MG63 (cell line): Measurements from ENCODE around the gene PTPRM. TPM values are rescaled to one million over a fixed set of nuclear protein-coding genes. Genes with fewer than 3 reads are reported as not detected.
A peak's percentile ranks its signal among the peaks of the same experiment; 100 is the strongest.

Experiments
- DNase-seq: peaks from one replicate; pipeline ENCODE4 v3.0.0-alpha.2; 2020
- H3K27me3 ChIP-seq: fragments of 250-450 bp; sonication (Bioruptor Pico); 2 replicates; pipeline ENCODE4 v1.5.1; 2020; ENCODE audit warnings: mild to moderate bottlenecking, moderate library complexity
- H3K36me3 ChIP-seq: fragments of 250-450 bp; sonication (Bioruptor Pico); 2 replicates; pipeline ENCODE4 v1.5.1; 2020; ENCODE audit warnings: mild to moderate bottlenecking, moderate library complexity
- H3K4me3 ChIP-seq: fragments of 250-450 bp; sonication (Bioruptor Pico); 2 replicates; pipeline ENCODE4 v1.5.1; 2020; ENCODE audit warnings: mild to moderate bottlenecking, moderate library complexity
- H3K9me3 ChIP-seq: fragments of 250-450 bp; sonication (Bioruptor Pico); 2 replicates; pipeline ENCODE4 v1.5.1; 2020; ENCODE audit warnings: mild to moderate bottlenecking, moderate library complexity
- total RNA-seq: library from RNA; depleted of rRNA; stranded (reverse); fragments of >200 nt; shearing (Covaris generic); gene quantifications from 2 replicates; pipeline ENCODE4 v1.2.3, GENCODE V29; 2014; ENCODE audit warnings: low replicate concordance

Gene PTPRM
- total RNA-seq, 1 experiment from 2014 or later = 13.2 TPM

GRCh38 chr18:8290913-8291312, 723.8 kb downstream of the PTPRM start:
- Histone ChIP-seq H3K9me3 (no peaks in the 10 kb centered on the region), H3K36me3 (no peaks in the 10 kb centered on the region), H3K4me3 (no peak overlapping the region), H3K27me3 (no peaks in the 10 kb centered on the region)
- no peak for DNase-seq

DNA sequence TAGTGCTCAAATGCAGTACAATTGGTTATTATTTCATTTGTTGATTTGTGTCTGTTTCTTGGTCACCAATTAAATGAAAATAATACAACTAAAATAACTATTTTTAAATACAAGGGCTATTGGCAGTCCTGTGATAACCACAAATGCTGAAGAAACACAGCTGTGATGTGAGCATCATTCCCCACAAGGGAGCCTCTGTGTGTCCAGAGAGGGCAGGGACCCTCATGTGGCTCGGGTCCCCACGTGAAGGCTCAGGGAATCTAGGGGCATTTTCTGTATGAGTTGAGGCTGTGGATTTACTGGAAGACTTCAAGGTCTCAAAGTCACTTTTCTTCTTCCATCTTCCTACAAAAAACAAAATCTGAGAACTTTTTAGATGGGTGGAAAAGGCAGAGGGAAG, 726.1 kb downstream of the PTPRM start:
- DNase-seq = no peak
- no peaks in the 10 kb centered on the region for H3K36me3 ChIP-seq
- no peaks in the 10 kb centered on the region for H3K27me3 ChIP-seq
- H3K4me3 ChIP-seq = no peak overlapping the region
- H3K9me3 ChIP-seq = no peaks in the 10 kb centered on the region

DNA sequence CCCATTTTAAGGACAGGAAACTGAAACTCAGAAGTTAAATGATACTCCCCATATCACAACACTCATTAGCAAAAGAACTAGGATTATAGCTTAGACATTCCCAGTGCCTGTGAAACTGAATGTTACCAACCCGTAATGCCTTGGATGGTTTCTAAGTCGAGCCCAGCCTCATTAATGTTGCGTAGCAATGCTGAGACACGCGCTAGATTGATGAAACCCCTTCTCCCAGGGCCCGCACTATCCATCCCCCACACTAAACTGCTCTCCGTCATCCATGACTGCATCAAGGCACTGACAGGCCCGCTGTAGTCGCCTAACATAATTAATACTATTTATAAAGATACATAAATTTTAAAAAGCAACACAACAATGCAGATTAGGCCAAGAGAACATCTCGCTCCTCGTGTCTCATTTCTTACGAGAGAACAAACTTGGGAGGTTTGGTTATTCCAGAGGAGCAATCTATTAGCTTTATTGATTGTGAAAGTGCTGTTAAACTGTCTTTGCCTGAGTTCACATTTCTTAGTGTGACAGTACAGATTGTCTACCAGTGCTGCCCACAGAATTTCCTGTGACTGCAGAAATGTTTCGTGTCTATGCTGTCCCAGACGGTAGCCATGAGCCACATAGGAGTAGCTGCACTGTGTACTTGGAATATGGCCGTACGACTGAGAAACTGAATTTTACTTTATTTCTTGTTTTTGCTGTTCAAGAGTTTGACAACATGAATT, 729.9 kb downstream of the PTPRM start:
- Histone ChIP-seq H3K9me3 (no peaks in the 10 kb centered on the region), H3K27me3 (no peaks in the 10 kb centered on the region), H3K36me3 (no peaks in the 10 kb centered on the region), H3K4me3 (no peak overlapping the region)
- DNase-seq = no peak

DNA sequence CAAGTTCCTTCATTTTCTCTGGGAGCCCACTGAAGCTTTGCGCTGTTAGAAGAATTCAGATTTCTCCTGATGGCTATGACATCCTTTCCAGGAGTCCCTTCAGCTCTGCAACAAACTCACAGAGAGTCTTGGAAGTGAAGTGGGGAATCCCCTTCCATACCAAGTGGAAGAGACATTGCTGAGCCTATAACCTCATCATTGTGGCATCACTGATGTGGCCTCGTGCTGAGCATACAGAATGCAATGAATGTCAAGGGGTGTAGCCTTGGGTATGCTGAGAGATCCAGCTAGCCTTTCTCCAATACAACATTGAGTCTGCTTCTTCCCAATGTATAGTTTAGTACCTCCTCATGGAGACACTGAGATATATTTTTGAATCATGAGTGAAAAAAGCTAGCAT, 731.1 kb downstream of the PTPRM start:
- Histone ChIP-seq H3K27me3 (no peaks in the 10 kb centered on the region), H3K36me3 (no peaks in the 10 kb centered on the region), H3K9me3 (no peaks in the 10 kb centered on the region), H3K4me3 (no peak overlapping the region)
- DNase-seq = no peak

- H3K27me3 ChIP-seq = no peaks in the 10 kb centered on the region
- no peaks in the 10 kb centered on the region for H3K36me3 ChIP-seq
- H3K4me3 ChIP-seq = no peak overlapping the region
- peak; percentile 32 for DNase-seq
- H3K9me3 ChIP-seq = no peaks in the 10 kb centered on the region
Observed at GRCh38 chr18:8299054-8299980, 732.2 kb downstream of the PTPRM start.

DNA sequence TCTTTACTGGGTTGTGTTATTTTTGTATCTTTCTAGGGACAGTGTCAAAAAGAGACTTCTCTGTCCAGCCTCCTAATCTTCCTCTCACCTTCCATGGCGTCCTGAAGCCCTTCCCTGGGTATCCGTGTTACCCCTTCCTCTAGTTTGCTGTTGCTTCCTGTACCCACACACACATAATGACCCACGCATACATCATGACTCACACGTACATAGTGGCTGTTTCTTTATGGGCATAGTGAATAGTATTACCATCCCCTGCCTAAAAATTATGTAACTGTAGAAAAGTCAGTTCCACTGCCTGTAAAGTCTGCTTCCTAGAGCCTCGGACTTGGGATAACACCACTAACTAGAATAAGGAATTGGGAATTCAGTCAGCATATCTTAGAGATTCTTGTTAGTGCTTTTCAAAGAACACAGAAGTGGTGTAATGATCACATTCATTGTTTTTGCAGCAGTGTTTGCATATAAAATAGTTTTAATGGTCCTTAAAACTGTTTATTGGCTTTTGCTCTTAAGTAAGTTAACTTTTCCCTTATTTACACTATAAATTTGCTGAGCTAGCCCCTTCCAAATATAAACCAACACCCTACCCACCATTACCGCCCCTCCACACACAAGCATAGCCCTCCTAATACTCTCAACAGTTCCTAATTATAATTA, 733.8 kb downstream of the PTPRM start:
- no peaks in the 10 kb centered on the region for H3K36me3 ChIP-seq
- no peaks in the 10 kb centered on the region for H3K9me3 ChIP-seq
- H3K4me3 ChIP-seq = no peak overlapping the region
- no peak for DNase-seq
- no peaks in the 10 kb centered on the region for H3K27me3 ChIP-seq

DNA sequence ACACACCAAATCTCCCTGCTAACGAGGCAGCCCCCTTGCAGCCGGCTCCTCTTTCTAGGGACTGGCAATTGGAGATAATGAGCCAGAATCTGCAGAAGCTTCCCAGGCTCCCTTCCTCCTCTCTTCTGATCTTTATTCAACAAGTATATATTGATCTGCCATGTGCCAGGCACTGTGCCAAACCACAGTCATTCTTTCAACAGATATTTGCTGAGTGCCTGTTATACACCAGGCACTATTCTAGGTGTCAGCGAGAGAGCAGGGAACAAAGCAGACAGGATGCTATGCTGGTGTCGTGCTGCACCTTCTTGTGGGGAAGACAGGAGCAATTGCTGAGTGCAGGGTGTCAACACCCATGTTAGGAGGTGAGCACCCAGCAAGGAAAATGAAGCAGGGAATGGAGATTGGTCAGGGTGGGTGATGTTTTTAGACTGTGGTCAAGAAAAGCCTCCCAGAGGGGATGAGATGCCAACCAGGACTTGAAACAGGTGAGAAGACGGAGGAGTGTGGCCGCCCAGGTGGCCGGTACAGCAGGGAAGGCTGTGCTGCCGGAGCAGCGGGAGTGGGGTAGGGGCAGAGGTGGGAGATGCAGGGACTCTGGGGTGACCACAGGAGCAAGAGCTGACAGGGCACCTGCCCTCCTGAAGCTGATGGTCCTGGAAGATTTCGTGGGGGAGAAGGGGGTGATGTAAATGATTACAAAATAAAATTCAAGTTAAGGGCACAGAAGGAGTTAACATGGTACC, 734.5 kb downstream of the PTPRM start:
- Histone ChIP-seq H3K4me3 (no peak overlapping the region), H3K9me3 (no peaks in the 10 kb centered on the region), H3K36me3 (no peaks in the 10 kb centered on the region), H3K27me3 (no peaks in the 10 kb centered on the region)
- peak; percentile 11 for DNase-seq

DNA sequence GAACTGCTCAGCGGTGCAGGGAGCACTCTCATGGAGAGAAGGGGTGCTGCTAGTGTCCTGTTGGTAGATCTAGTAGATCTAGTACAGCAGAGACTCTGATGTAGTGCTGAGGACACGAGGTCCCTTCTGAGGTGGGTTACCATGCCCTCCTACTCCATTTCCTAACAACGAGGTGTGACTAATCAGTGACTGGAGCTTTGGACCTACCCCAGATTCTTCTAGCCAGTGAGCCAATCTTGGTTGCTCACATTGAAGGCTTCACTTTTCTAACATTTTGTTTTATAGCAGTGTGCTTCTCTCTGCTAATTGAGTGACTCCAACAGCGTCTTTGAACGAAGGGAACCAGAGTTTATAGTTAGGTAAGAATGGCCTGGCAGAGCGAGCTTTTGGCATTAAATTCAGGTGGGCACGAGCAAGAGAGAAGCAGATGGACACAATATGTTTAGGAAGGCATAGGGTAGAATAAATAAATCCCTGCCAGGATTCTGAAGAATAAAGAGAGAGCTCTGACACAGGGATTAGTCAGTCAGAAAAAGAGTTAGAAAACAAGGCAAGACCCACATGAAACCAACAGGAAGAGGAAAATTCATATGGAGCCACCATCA, 736.1 kb downstream of the PTPRM start:
- Histone ChIP-seq H3K9me3 (no peaks in the 10 kb centered on the region; the same call in 1 of the 2 replicates), H3K27me3 (no peaks in the 10 kb centered on the region), H3K4me3 (no peak overlapping the region), H3K36me3 (no peaks in the 10 kb centered on the region)
- DNase-seq = peak; percentile 61

GRCh38 chr18:8307960-8308359, 740.8 kb downstream of the PTPRM start:
- H3K36me3 ChIP-seq = no peaks in the 10 kb centered on the region
- no peaks in the 10 kb centered on the region for H3K27me3 ChIP-seq
- no peaks in the 10 kb centered on the region; the same call in 1 of the 2 replicates for H3K9me3 ChIP-seq
- H3K4me3 ChIP-seq = no peak overlapping the region
- no peak for DNase-seq

GRCh38 chr18:8313043-8313442, 745.9 kb downstream of the PTPRM start:
- Histone ChIP-seq H3K9me3 (no peaks in the 10 kb centered on the region; the same call in 1 of the 2 replicates), H3K36me3 (no peaks in the 10 kb centered on the region), H3K4me3 (no peak overlapping the region), H3K27me3 (no peaks in the 10 kb centered on the region)
- DNase-seq = no peak

DNA sequence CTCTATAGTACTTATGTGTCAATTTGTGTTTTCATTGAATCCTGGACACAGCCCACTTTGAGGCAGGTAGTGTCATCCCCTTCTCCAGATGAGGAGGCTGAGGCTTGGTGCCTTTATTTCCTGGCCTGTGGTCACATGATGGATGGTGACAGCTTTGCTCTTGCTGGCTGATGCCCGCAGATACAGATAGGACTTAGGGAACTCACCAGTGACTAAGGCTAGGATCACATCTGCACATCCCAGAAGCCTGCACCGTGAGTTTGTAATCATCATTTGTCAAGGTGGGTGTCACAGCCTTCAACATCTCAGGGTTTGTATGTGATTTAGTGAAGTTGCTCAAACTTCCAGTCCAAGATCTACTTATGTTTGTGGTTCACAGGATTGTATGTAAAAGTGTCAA, 747.0 kb downstream of the PTPRM start:
- H3K36me3 ChIP-seq = no peaks in the 10 kb centered on the region
- no peaks in the 10 kb centered on the region for H3K27me3 ChIP-seq
- H3K9me3 ChIP-seq = no peaks in the 10 kb centered on the region
- no peak overlapping the region for H3K4me3 ChIP-seq
- no peak for DNase-seq

GRCh38 chr18:8319798-8320489, 752.8 kb downstream of the PTPRM start:
- H3K36me3 ChIP-seq = no peaks in the 10 kb centered on the region
- no peaks in the 10 kb centered on the region for H3K27me3 ChIP-seq
- H3K9me3 ChIP-seq = no peaks in the 10 kb centered on the region
- no peak for DNase-seq
- H3K4me3 ChIP-seq = no peak overlapping the region

- Histone ChIP-seq H3K9me3 (no peaks in the 10 kb centered on the region), H3K36me3 (no peaks in the 10 kb centered on the region), H3K27me3 (no peaks in the 10 kb centered on the region), H3K4me3 (no peak overlapping the region)
- DNase-seq = no peak
Observed at GRCh38 chr18:8322486-8322885, 755.4 kb downstream of the PTPRM start.

GRCh38 chr18:8324343-8325065, 757.4 kb downstream of the PTPRM start:
- no peaks in the 10 kb centered on the region for H3K27me3 ChIP-seq
- DNase-seq = no peak
- no peaks in the 10 kb centered on the region for H3K9me3 ChIP-seq

DNA sequence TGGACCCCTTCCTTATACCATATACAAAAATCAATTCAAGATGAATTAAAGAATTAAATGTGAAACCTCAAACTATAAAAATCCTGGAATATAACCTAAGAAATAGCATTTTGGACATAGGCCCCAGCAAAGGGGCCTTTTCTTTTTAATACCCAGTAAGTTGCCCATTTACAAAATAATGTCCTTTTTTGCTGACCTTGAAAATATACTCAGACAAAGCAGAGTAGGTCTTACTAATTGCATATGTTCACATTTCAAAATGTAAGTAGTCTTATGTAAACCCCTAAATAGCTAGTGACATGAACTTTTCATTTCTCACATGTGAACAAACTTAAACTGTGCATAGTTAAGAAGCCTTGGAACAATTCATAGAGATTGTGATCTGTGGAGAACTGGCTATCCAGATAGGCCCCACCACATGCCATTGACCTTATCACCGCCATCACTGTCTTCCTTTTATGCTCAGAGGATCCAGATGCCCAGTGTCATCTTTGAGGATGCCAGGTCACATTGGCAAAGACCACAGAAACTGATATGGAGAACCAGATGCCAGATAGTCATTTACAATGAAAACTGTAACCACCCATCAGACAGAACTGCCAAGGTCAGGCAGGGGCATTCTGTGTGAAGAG, 759.8 kb downstream of the PTPRM start:
- DNase-seq = no peak
- Histone ChIP-seq H3K36me3 (no peaks in the 10 kb centered on the region), H3K27me3 (no peaks in the 10 kb centered on the region), H3K4me3 (no peak overlapping the region), H3K9me3 (no peaks in the 10 kb centered on the region)

More at GRCh38 chr18:8324343-8325065, 757.4 kb downstream of the PTPRM start:
- Histone ChIP-seq H3K36me3 (no peaks in the 10 kb centered on the region), H3K4me3 (no peak overlapping the region)
